HepG2 (cell line): ENCODE measurements around the gene ACAP1. TPM values are rescaled to one million over a fixed set of nuclear protein-coding genes. Genes with fewer than 3 reads are reported as not detected.

ENCODE experiments used
- ATAC-seq: fragments of 200-7000 bp; cut with Tn5 transposase; 3 replicates; pipeline ENCODE4 v1.9.1; 2020; ENCODE audit warnings: mild to moderate bottlenecking, moderate library complexity
- BruUV-seq: library from RNA; stranded (reverse); fragments of 400-500 nt; replicated peaks from 2 replicates; lab custom pipeline; 2021; lab: Mats Ljungman, UMichigan
- CTCF ChIA-PET: fragments of 300-600 bp; formaldehyde crosslinking; extraction: SDS; loops from one replicate; lab custom pipeline; 2021; ENCODE audit warnings: low total read pairs, inconsistent platforms, low intra/inter-chr PET ratio; lab: Yijun Ruan, JAX
- POLR2A ChIA-PET: fragments of 350-600 bp; sonication (Branson Sonifier 250); formaldehyde crosslinking; loops from one replicate; lab custom pipeline; 2020; ENCODE audit warnings: antibody characterized with exemption, inconsistent platforms; lab: Yijun Ruan, JAX
- DNase-seq: peaks from one replicate; pipeline ENCODE4 v3.0.0-alpha.2; 2015; ENCODE audit warnings: low spot score
- FAIRE-seq: peaks from 3 replicates; lab custom pipeline; 2011; peaks lifted over from hg19 to GRCh38; lab: Jason Lieb, UNC
- H2AFZ ChIP-seq: one replicate; pipeline ENCODE4 v1.6.1; 2011; ENCODE audit warnings: low read length, inconsistent platforms
- H3K27ac ChIP-seq: fragments of 300-600 bp; 3 replicates; pipeline ENCODE4 v1.8.0; 2011; ENCODE audit warnings: mixed run types, mild to moderate bottlenecking, mixed read lengths, low read length, inconsistent platforms; ENCODE audit not compliant: insufficient read depth; ENCODE audit errors: extremely low read length
- H3K27me3 ChIP-seq, 2 experiments: fragments of 200-600 bp in 1 of 2; 2 replicates in 1 of 2; 3 replicates in 1 of 2; pipeline versions ENCODE4 v1.6.0 to v1.8.0; 2011; ENCODE audit warnings: low read length in 2 of 2, mild to moderate bottlenecking in 2 of 2, moderate library complexity in 2 of 2, inconsistent platforms in 1 of 2; ENCODE audit not compliant: insufficient read depth in 2 of 2, control insufficient read depth in 1 of 2
- H3K36me3 ChIP-seq, 2 experiments: fragments of 200-600 bp in 1 of 2; replicated peaks in 1 of 2; 2 replicates in 1 of 2; 3 replicates in 1 of 2; pipeline versions ENCODE4 v1.5.1 to v1.8.0; 2011; ENCODE audit warnings: low read length in 2 of 2, inconsistent platforms in 1 of 2; ENCODE audit not compliant: insufficient read depth in 2 of 2, control insufficient read depth in 1 of 2
- H3K4me1 ChIP-seq: 2 replicates; pipeline ENCODE4 v1.5.1; 2012; ENCODE audit warnings: low read length, inconsistent platforms; ENCODE audit not compliant: insufficient read depth
- H3K4me2 ChIP-seq: 2 replicates; pipeline ENCODE4 v1.6.0; 2011; ENCODE audit warnings: low read depth, low read length, inconsistent platforms
- H3K4me3 ChIP-seq, 3 experiments: fragments of 200-600 bp in 1 of 3; sonication (generic), shearing (Covaris generic) in 1 of 3; replicated peaks in 1 of 3; 2 replicates each; pipeline ENCODE4 v1.5.1; 2011 to 2016; ENCODE audit warnings: low read length in 3 of 3, inconsistent platforms in 2 of 3, low read depth in 2 of 3, mild to moderate bottlenecking in 2 of 3, control low read depth in 1 of 3, mixed read lengths in 1 of 3; ENCODE audit not compliant: insufficient read depth in 1 of 3
- H3K79me2 ChIP-seq: one replicate; pipeline ENCODE4 v1.6.1; 2011; ENCODE audit warnings: low read length, inconsistent platforms; ENCODE audit not compliant: insufficient read depth
- H3K9ac ChIP-seq: 2 replicates; pipeline ENCODE4 v1.6.0; 2011; ENCODE audit warnings: mild to moderate bottlenecking, low read depth, low read length, inconsistent platforms; ENCODE audit not compliant: insufficient read depth
- H3K9me3 ChIP-seq: 2 replicates; pipeline ENCODE4 v1.5.1; 2012; ENCODE audit warnings: mild to moderate bottlenecking, low read length
- H4K20me1 ChIP-seq: 2 replicates; pipeline ENCODE4 v1.6.0; 2011; ENCODE audit warnings: inconsistent platforms, mild to moderate bottlenecking, low read length, moderate library complexity; ENCODE audit not compliant: insufficient read depth
- XBP1 ChIP-seq: sonication (generic); formaldehyde crosslinking; IDR thresholded peaks from 2 replicates; pipeline ENCODE4 v1.5.0; 2020; ENCODE audit warnings: missing genetic modification reagents
- YEATS2 ChIP-seq: sonication (generic); formaldehyde crosslinking; IDR thresholded peaks from 2 replicates; pipeline ENCODE4 v1.4.0; 2020; ENCODE audit warnings: missing genetic modification reagents, borderline replicate concordance
- WGBS: methylation state at CpG from one replicate; pipeline ENCODE4 v1.1.6; 2017; ENCODE audit warnings: low lambda C conversion rate; 5-methylcytosine and 5-hydroxymethylcytosine counted together
- in situ Hi-C: cut with HindIII; loops from 2 replicates; pipeline ENCODE4 v1.10.0; 2017; ENCODE audit warnings: low pct_unique_long_range_greater_than_20kb; ENCODE audit not compliant: extremely low pct_ligation_motif_present
- intact Hi-C: fragments of 100-400 bp; cut with micrococcal nuclease; formaldehyde crosslinking; loops from one replicate; pipeline ENCODE4 v1.10.0; 2022; ENCODE audit not compliant: unreplicated experiment
- polyA plus RNA-seq, 8 experiments: library from polyadenylated mRNA; depleted of rRNA in 3 of 8; stranded (reverse) in 7 of 8; unstranded in 1 of 8; fragments of >200 nt; fragmentation: Illumina TruSeq in 4 of 8; extraction: Trizol in 4 of 8; gene quantifications; 2 replicates each; pipeline versions ENCODE4 v1.2.1 to v1.2.3, GENCODE V29; 2011 to 2016; ENCODE audit warnings: low read depth in 4 of 8, missing spikeins in 1 of 8, mixed read lengths in 1 of 8; ENCODE audit not compliant: insufficient read depth in 1 of 8
- total RNA-seq, 5 experiments: library from RNA; depleted of rRNA; stranded (reverse); fragments of >200 nt; fragmentation: Illumina TruSeq; extraction: Trizol; gene quantifications; 2 replicates each; pipeline ENCODE4 v1.2.3, GENCODE V29; 2016; ENCODE audit warnings: low read depth in 1 of 5
- TF ChIP-seq, protein P1 (sequence below): sonication (generic); formaldehyde crosslinking; IDR thresholded peaks from 2 replicates; pipeline ENCODE4 v1.5.1; 2020; ENCODE audit warnings: mild to moderate bottlenecking, missing genetic modification reagents, borderline replicate concordance
- TF ChIP-seq, protein P2 (sequence below): sonication (generic); formaldehyde crosslinking; IDR thresholded peaks from 2 replicates; pipeline ENCODE4 v1.5.1; 2020; ENCODE audit warnings: mild to moderate bottlenecking, missing genetic modification reagents

Gene ACAP1
- total and polyA plus RNA-seq, 2 of the 13 experiments (the other 11 are each of a cell fraction or from before 2014, with no cell fraction given), result 1.3 to 2.5 TPM

DNA sequence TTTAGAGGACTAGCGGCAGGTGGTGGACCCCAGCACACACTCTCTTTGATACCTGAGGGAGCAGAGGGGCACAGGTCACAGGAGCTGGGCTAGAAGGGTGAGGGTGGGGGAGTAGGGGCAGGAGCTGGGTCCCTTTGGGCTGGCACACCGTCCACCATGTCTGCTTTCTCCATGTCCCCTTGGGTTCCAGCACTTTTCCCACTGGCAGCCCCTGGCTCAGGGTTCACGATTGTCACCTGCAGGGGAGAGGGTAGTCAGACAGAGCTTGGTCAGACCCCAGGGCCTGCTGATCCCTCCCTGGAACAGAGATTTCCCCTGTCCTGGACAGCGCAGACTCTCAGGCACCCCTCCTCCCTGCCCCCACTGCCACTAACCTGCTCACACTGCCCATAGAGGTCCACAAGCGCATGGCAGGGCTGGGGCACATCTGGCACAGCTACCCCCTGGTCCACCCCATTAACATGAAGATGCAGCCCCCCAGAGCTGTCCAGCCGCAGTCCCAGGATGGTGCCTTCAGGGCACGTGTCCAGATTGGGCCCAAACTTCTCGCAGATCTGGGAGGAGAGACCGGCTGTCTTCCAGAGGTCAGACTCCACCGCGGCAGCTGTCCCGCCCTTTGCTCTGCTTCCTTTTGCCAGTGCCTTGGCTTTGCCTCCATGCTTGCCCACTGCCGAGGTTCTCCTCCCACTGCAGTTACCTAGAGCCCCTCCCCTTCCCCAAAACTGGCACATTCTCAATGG, 18.0 kb upstream of the ACAP1 start:
- CTCF ChIA-PET, result no interaction called here
- FAIRE-seq (no peak), ATAC-seq (no peak), DNase-seq (no peak)
- POLR2A ChIA-PET, result no interaction called here
- TF ChIP-seq, protein P1, sequence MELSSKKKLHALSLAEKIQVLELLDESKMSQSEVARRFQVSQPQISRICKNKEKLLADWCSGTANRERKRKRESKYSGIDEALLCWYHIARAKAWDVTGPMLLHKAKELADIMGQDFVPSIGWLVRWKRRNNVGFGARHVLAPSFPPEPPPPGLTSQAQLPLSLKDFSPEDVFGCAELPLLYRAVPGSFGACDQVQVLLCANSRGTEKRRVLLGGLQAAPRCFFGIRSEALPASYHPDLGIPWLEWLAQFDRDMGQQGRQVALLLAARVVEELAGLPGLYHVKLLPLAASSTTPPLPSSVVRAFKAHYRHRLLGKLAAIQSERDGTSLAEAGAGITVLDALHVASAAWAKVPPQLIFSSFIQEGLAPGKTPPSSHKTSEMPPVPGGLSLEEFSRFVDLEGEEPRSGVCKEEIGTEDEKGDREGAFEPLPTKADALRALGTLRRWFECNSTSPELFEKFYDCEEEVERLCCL (CRISPR knock-in tag), result no peak
- TF ChIP-seq YEATS2 (CRISPR knock-in tag) (no peak), XBP1 (CRISPR knock-in tag) (no peak)
- TF ChIP-seq, protein P2, sequence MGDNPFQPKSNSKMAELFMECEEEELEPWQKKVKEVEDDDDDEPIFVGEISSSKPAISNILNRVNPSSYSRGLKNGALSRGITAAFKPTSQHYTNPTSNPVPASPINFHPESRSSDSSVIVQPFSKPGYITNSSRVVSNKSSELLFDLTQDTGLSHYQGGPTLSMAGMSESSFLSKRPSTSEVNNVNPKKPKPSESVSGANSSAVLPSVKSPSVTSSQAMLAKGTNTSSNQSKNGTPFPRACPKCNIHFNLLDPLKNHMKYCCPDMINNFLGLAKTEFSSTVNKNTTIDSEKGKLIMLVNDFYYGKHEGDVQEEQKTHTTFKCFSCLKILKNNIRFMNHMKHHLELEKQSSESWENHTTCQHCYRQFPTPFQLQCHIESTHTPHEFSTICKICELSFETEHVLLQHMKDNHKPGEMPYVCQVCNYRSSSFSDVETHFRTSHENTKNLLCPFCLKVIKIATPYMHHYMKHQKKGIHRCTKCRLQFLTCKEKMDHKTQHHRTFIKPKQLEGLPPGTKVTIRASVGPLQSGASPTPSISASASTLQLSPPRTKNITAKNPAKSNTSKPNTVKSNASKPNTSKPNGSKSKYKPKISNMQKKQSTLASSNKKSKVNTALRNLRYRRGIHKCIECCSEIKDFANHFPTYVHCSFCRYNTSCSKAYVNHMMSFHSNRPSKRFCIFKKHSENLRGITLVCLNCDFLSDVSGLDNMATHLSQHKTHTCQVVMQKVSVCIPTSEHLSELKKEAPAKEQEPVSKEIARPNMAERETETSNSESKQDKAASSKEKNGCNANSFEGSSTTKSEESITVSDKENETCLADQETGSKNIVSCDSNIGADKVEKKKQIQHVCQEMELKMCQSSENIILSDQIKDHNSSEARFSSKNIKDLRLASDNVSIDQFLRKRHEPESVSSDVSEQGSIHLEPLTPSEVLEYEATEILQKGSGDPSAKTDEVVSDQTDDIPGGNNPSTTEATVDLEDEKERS (CRISPR knock-in tag), result no peak
- WGBS, result 95% methylated on average over 8 of the region's 13 CpGs
- in situ Hi-C loops (no loop called here), intact Hi-C loops (no loop called here)
- Histone ChIP-seq H3K36me3 (peaks cover 20 to 53% of the 10 kb centered on the region in 2 experiments), H3K4me1 (peaks cover 11% of the 10 kb centered on the region), H3K4me3 (no peak overlapping the region), H3K9ac (no peak overlapping the region), H3K79me2 (peaks cover 10% of the 10 kb centered on the region), H3K27ac (no peak overlapping the region), H4K20me1 (peaks cover 10% of the 10 kb centered on the region; the same call in 1 of the 2 replicates), H3K9me3 (no peaks in the 10 kb centered on the region), H3K27me3 (no peaks in the 10 kb centered on the region), H2AFZ (no peak overlapping the region), H3K4me2 (no peak overlapping the region)
- no TSS peak for BruUV-seq
